Stimulated activated CD4-positive, alpha-beta T cell treated with anti-CD3 and anti-CD28 coated beads, Interleukin-2, amount 100 ng/mL, for 24 hours (primary cell): ENCODE data around the gene P3H3.

Source experiments
- DNase-seq, 2 donors: peaks; one replicate each; pipeline ENCODE4 v3.0.0-alpha.2; 2020

The P3H3 gene

GRCh38 chr12:6828781-6829535, 751 bp downstream of the P3H3 start:
- peak; percentile 39 to 51 for DNase-seq

- DNase-seq, result no peak
Measured at GRCh38 chr12:6829536-6830220, 1.5 kb downstream of the P3H3 start.

DNA sequence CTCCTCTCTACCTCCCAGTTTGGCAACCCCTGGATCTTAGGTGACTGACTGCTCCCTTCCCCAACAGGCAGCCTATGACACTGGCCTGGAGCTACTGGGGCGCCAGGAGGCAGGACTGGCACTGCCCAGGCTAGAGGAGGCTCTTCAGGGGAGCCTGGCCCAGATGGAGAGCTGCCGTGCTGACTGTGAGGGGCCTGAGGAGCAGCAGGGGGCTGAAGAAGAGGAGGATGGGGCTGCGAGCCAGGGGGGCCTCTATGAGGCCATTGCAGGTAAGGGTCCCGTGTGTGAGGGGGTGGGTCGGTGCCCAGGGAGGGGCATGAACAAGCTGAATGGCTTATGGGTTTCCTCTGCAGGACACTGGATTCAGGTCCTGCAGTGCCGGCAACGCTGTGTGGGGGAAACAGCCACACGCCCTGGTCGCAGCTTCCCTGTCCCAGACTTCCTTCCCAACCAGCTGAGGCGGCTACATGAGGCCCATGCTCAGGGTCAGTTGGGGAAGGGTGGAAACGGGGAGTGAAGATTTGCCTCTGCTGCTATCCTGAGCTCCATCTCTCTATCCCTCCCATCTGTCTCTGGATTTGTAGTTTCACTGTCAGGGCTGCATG, 2.2 kb downstream of the P3H3 start:
- no peak for DNase-seq

DNA sequence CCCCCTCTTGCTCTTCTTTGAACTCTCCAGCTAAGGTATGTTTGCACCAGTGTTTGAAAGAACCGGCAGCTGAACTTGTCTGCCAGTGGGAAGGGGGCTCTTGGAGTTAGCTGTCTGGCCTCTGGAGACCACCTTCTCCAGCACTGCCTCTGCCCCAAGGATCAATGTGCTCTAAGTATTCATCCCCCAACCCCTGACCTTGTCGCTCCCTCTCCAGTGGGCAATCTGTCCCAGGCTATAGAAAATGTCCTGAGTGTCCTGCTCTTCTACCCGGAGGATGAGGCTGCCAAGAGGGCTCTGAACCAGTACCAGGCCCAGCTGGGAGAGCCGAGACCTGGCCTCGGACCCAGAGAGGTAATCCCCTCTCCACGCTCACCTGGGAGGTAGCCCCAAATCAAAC, 2.8 kb downstream of the P3H3 start:
- DNase-seq, result no peak

DNA sequence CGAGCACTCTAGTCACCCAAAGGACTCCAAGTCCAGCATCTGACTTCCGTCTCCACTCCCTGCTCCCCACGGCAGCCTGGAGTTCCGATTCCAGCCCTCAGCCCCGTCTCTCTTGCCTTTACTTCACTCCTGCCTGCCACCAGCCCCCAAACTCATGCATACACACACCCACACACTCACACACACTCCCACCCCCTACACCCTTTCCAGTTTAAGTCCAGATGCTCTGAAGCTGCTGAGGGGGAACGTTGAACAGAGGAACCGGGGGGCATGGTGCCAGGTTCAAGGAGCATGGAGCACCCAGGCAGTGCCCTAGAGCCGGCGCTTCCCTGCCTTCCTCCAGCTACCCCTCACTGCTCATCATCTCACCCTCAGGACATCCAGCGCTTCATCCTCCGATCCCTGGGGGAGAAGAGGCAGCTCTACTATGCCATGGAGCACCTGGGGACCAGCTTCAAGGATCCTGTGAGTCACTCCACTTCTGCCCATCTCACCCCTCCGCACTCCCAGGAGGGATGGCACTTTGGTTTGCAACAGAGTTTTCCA, 3.3 kb downstream of the P3H3 start:
- no peak for DNase-seq

DNA sequence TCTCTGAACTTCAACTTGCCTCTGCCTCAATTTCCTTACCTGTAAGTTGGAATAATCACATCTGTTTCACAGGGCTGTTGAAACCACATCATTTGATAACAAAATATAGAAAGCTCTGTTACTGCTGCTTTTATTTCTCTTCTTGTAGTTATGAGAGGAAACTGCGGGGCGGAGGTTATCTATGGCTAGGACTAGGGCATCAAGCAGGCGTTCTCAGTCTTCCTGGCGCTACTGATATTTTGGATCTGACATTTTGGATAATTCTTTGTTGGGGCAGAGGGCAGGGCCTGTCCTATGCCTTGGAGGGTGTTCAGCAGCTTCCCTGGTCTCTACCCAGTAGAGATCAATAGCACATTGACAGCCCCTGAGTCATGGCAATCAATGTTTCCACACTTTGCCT, 3.9 kb downstream of the P3H3 start:
- DNase-seq, result no peak

DNA sequence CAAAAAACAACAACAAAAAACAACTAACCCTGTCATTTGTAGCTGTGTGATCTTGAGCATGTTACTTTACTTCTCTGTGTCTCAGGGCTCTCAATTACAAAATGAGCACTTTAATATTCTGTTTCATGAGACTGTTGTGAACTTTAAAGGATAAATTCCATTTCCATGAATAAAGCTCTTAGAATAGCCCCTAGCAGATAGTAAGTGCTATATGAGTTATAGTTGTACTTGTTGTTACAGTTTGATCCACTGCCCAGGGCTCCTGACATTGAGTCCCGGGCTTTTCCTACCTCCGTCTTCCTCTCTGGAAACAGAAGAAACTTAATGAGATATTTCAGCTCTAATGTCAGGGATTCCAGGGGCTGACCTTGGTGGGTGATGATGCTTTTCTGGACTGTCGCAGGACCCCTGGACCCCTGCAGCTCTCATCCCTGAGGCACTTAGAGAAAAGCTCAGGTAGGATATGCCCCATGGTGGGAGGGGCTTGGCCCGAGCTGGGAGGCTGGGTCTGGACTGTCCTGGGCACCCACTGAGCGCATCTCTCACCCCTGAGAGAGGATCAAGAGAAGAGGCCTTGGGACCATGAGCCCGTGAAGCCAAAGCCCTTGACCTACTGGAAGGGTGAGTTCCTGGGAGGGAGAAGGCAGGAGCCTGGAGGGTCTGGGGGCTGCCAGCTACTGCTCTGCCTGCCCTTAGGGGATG, 5.1 kb downstream of the P3H3 start:
- no peak for DNase-seq

DNA sequence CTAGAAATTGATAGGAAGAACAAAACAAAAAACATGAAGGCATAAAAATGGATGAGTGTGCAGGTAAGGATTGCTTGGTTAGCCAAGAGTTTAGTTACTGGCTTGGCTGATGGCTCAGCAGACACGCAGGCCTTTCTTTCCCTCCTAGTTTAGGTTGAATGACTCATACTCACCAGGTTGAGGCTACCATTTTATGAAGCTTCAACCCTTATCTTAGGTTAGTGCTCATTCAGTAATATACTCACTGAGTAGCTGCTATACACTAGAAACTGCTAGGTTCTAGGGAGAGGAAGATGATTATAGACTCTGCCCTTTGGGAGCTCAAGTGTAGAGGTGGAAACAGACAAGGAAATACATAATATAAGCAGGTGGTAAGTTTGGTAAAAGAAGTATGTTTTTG, 6.0 kb downstream of the P3H3 start:
- no peak for DNase-seq

GRCh38 chr12:6834873-6835272, 6.7 kb downstream of the P3H3 start:
- DNase-seq, result no peak

DNA sequence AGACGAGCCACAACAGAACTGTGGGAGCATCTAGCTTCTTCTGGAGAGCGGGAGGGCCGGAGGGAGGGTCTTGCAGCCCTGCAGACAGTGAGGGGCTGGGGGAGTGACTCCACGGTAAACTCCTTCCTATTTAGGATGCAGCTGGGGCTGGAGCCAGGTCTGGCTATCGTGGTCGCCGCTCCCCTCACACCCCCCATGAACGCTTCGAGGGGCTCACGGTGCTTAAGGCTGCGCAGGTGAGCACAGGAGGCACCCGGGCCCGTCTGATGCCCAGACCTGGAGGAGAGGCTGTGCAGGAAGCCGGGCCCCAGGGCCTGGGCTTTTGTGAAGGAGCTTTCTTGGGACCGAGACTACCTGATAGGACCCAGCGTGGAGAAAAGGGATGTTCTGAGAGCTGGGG, 8.6 kb downstream of the P3H3 start:
- DNase-seq, result no peak

DNA sequence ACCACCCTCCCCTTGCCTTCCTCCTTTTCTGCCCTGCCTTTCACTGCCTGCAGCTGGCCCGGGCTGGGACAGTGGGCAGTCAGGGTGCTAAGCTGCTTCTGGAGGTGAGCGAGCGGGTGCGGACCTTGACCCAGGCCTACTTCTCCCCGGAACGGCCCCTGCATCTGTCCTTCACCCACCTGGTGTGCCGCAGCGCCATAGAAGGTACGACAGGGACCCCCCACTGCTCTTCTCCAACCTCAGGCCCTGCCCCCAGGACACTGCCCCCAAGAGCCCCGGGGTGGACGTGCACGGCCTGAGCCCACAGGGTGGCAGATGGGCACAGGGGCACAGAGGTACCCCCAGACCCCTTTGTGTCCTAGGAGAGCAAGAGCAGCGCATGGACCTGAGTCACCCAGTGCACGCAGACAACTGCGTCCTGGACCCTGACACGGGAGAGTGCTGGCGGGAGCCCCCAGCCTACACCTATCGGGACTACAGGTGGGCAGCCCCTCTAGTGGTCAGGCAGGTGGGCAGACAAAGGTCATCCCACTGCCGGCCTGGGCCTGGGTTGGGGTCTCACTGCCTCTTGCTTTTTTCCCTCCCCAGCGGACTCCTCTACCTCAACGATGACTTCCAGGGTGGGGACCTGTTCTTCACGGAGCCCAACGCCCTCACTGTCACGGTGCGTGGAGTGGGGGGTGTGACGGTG, 9.3 kb downstream of the P3H3 start:
- DNase-seq, result no peak

GRCh38 chr12:6838854-6839253, 10.6 kb downstream of the P3H3 start:
- no peak for DNase-seq

- no peak for DNase-seq
Measured at GRCh38 chr12:6839482-6840201, 11.4 kb downstream of the P3H3 start.

DNA sequence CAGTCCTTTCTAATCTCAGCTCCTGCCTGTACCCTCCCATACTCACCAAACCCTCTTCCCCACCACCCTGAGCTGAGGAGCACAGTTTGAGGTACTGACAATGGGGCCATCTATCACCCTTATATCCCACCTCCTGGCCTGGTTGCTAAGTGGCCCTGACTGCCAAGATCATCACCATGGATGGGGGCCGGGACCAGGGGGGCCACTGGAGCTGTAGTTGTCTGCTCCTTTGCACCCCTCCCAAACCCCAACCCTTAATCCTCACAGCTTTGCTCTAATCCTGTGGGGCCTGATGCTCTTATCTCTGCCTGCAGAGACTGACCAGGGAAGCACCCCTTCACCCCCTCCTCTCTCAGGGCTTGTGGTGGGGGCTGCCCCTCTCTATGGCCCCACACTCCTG, 12.1 kb downstream of the P3H3 start:
- no peak for DNase-seq

GRCh38 chr12:6840761-6841515, 12.7 kb downstream of the P3H3 start, which contains the start of gene GNB3:
TSS of gene GNB3 (plus strand) at chr12:6840925. CDS start at chr12:6841288, 363 bp downstream.
- no peak for DNase-seq

DNA sequence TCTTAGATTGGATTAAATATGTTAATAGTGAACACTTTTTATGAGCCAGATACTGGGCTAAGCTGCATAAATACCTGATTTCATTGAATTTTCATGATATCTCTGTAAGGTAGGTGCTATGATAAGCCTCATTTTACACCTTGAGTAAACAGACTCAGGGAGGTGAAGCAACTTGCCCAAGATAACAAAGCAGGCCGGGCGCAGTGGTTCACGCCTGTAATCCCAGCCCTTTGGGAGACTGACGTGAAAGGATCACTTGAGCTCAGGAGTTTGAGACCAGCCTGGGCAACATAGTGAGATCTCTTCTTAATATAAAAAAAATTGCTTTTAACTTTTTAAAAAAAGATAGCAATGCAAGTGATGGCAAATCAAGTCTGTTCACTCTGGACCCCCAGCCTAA, 13.9 kb downstream of the P3H3 start:
- no peak for DNase-seq

GRCh38 chr12:6843118-6843902, 15.1 kb downstream of the P3H3 start:
- DNase-seq, result no peak

- no peak for DNase-seq
Measured at GRCh38 chr12:6845395-6845794, 17.2 kb downstream of the P3H3 start.

GRCh38 chr12:6846316-6846869, 18.2 kb downstream of the P3H3 start:
- DNase-seq, result no peak

DNA sequence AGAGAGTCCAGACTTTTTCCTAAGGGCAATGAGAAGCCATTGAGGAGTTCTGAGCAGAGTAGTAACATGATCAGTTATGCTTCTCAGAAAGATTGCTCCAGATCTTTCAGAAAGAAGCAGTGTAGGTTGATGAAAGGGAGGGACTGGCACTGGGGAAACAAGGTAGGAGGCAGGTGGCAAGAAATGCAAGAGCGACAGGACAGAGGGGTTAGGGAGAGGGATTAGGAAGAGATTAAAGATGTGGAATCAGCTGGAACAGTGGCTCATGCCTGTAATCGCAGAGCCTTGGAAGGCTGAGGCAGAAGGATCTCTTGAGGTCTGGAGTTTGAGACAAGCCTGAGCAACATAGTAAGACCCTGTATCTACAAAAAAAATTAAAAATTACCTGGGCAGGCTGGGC, 19.5 kb downstream of the P3H3 start:
- DNase-seq, result no peak
